ENCODE data around the gene CERS5.

DNA sequence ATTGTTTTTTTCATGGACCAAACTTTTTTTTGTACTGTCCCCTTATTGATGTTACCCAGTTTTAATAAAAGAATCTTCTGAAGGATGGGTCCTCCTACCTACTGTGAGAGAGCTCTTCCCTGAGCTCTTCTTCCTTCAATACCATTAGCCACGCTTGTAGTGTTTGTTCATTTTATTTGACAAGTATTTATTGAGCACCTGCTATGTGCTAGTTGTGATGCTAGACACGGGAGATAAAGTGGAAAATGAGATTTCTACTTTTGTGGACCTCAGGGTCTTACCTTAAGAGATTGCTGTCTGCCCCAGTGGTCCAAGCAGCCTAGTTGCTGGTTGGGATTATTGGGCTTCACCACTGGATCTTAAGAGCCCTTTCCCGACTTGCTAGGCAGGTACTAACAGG lies 66.6 kb downstream of the CERS5 start:
- TF ChIP-seq, protein P1, sequence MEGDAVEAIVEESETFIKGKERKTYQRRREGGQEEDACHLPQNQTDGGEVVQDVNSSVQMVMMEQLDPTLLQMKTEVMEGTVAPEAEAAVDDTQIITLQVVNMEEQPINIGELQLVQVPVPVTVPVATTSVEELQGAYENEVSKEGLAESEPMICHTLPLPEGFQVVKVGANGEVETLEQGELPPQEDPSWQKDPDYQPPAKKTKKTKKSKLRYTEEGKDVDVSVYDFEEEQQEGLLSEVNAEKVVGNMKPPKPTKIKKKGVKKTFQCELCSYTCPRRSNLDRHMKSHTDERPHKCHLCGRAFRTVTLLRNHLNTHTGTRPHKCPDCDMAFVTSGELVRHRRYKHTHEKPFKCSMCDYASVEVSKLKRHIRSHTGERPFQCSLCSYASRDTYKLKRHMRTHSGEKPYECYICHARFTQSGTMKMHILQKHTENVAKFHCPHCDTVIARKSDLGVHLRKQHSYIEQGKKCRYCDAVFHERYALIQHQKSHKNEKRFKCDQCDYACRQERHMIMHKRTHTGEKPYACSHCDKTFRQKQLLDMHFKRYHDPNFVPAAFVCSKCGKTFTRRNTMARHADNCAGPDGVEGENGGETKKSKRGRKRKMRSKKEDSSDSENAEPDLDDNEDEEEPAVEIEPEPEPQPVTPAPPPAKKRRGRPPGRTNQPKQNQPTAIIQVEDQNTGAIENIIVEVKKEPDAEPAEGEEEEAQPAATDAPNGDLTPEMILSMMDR (IDR thresholded peaks at IDR 0.05) = no peak
- no peak for TF ChIP-seq POLR2A (IDR thresholded peaks at IDR 0.05)
- TF ChIP-seq POLR2AphosphoS5 (IDR thresholded peaks at IDR 0.05) = no peak
